Prostate gland (tissue), 2 donors: ENCODE data around the gene IL1RAPL1. TPM values are rescaled to one million over a fixed set of nuclear protein-coding genes. Genes with fewer than 3 reads are reported as not detected.

ENCODE experiments used
- DNase-seq: peaks from one replicate; pipeline ENCODE4 v3.0.0-alpha.2; 2019; ENCODE audit warnings: low spot score
- H3K27ac ChIP-seq, 2 donors: fragments of 200-600 bp; sonication (generic); 2 replicates each; pipeline ENCODE4 v1.5.1; 2017 to 2019
- H3K27me3 ChIP-seq: fragments of 200-600 bp; sonication (generic); replicated peaks from 2 replicates; pipeline ENCODE4 v1.5.1; 2019; ENCODE audit not compliant: insufficient read depth
- H3K36me3 ChIP-seq, 2 donors: fragments of 200-600 bp; sonication (generic); 1 replicate in 1 of 2; 2 replicates in 1 of 2; pipeline versions ENCODE4 v1.5.1 to v1.8.1; 2017 to 2019
- H3K4me1 ChIP-seq: fragments of 200-600 bp; sonication (generic); replicated peaks from 2 replicates; pipeline ENCODE4 v1.5.1; 2019
- H3K4me3 ChIP-seq, 2 donors: fragments of 200-600 bp; sonication (generic); 2 replicates each; pipeline ENCODE4 v1.5.1; 2017 to 2019
- H3K9me3 ChIP-seq: fragments of 200-600 bp; sonication (generic); 2 replicates; pipeline ENCODE4 v1.5.1; 2017
- CTCF ChIP-seq, 4 experiments: fragments of 200-600 bp in 2 of 4; fragments of 450-650 bp in 2 of 4; sonication (generic) in 2 of 4; IDR thresholded peaks; 1 replicate in 3 of 4; 2 replicates in 1 of 4; pipeline ENCODE4 v1.5.1; 2016 to 2019; ENCODE audit warnings: antibody characterized with exemption in 4 of 4, mild to moderate bottlenecking in 2 of 4, moderate library complexity in 2 of 4
- POLR2A ChIP-seq: fragments of 450-650 bp; IDR thresholded peaks from one replicate; pipeline ENCODE4 v1.6.1; 2016; ENCODE audit warnings: antibody characterized with exemption, mild to moderate bottlenecking
- POLR2AphosphoS5 ChIP-seq: sonication (generic); formaldehyde crosslinking; IDR thresholded peaks from one replicate; pipeline ENCODE4 v1.6.1; 2017; ENCODE audit warnings: antibody characterized with exemption
- WGBS: methylation state at CpG from one replicate; pipeline ENCODE4 v1.1.5; 2018; 5-methylcytosine and 5-hydroxymethylcytosine counted together
- intact Hi-C: fragments of 100-400 bp; cut with DNase I; formaldehyde crosslinking; loops from one replicate; pipeline ENCODE4 v1.14.2; 2022
- total RNA-seq, 2 donors: library from RNA; depleted of rRNA; stranded (reverse); fragments of >200 nt; gene quantifications; one replicate each; pipeline ENCODE4 v1.1.0, GENCODE V29; 2016

Gene IL1RAPL1
- total RNA-seq, 2 donors from 2014 or later = 0.23 TPM

GRCh38 chrX:29281078-29281742, 694.0 kb downstream of the IL1RAPL1 start:
- intact Hi-C loops = no loop called here
- WGBS = 62% methylated on average over 2 of the region's 2 CpGs
- no peaks in the 10 kb centered on the region for H3K4me1 ChIP-seq

GRCh38 chrX:29285664-29286063, 698.4 kb downstream of the IL1RAPL1 start:
- no peak overlapping the region for H3K27ac ChIP-seq
- 61% methylated on average over 2 of the region's 2 CpGs for WGBS
- intact Hi-C loops = no loop called here
- no peak overlapping the region for H3K4me3 ChIP-seq
- no peaks in the 10 kb centered on the region for H3K9me3 ChIP-seq
- no peaks in the 10 kb centered on the region for H3K27me3 ChIP-seq
- DNase-seq = no peak
- no peaks in the 10 kb centered on the region for H3K4me1 ChIP-seq
- TF ChIP-seq POLR2AphosphoS5 = no peak
- TF ChIP-seq POLR2A = no peak
- TF ChIP-seq CTCF (IDR thresholded peaks at IDR 0.05) = no peak
- H3K36me3 ChIP-seq = no peaks in the 10 kb centered on the region

More at GRCh38 chrX:29281078-29281742, 694.0 kb downstream of the IL1RAPL1 start:
- Histone ChIP-seq H3K36me3 (no peaks in the 10 kb centered on the region), H3K27me3 (no peaks in the 10 kb centered on the region), H3K9me3 (no peaks in the 10 kb centered on the region), H3K4me3 (no peak overlapping the region), H3K27ac (no peak overlapping the region)
- no peak for DNase-seq
- TF ChIP-seq POLR2A = no peak

- Histone ChIP-seq H3K27ac (no peak overlapping the region), H3K4me1 (no peaks in the 10 kb centered on the region), H3K4me3 (no peak overlapping the region), H3K27me3 (no peaks in the 10 kb centered on the region), H3K36me3 (no peaks in the 10 kb centered on the region), H3K9me3 (no peaks in the 10 kb centered on the region)
- TF ChIP-seq POLR2AphosphoS5 (no peak), POLR2A (no peak), CTCF (IDR thresholded peaks at IDR 0.05) (no peak)
- DNase-seq = no peak
- intact Hi-C loops = no loop called here
- 100% methylated on average over 1 of the region's 1 CpG for WGBS
Observed at GRCh38 chrX:29295987-29296680, 708.9 kb downstream of the IL1RAPL1 start.

GRCh38 chrX:29297171-29297800, 710.0 kb downstream of the IL1RAPL1 start:
- TF ChIP-seq POLR2A (no peak), POLR2AphosphoS5 (no peak), CTCF (IDR thresholded peaks at IDR 0.05) (no peak)
- H3K9me3 ChIP-seq = no peaks in the 10 kb centered on the region
- intact Hi-C loops = no loop called here
- no peak overlapping the region for H3K27ac ChIP-seq
- H3K4me1 ChIP-seq = no peaks in the 10 kb centered on the region
- no peaks in the 10 kb centered on the region for H3K27me3 ChIP-seq
- no peaks in the 10 kb centered on the region for H3K36me3 ChIP-seq
- DNase-seq = no peak
- 50% methylated on average over 4 of the region's 4 CpGs for WGBS
- H3K4me3 ChIP-seq = no peak overlapping the region

- DNase-seq = no peak
- TF ChIP-seq POLR2AphosphoS5 (no peak), POLR2A (no peak), CTCF (IDR thresholded peaks at IDR 0.05) (no peak)
- 26% methylated on average over 2 of the region's 2 CpGs for WGBS
- Histone ChIP-seq H3K4me3 (no peak overlapping the region), H3K9me3 (no peaks in the 10 kb centered on the region), H3K27ac (no peak overlapping the region), H3K27me3 (no peaks in the 10 kb centered on the region), H3K36me3 (no peaks in the 10 kb centered on the region), H3K4me1 (no peaks in the 10 kb centered on the region)
- intact Hi-C loops = no loop called here
Observed at GRCh38 chrX:29299684-29300083, 712.4 kb downstream of the IL1RAPL1 start.
